Hepatic stellate cell (primary cell): Measurements from ENCODE around the gene SPATA13.

ENCODE experiments used
- DNase-seq: peaks from one replicate; pipeline ENCODE4 v3.0.0; 2011; ENCODE audit warnings: low spot score

SPATA13 gene

DNA sequence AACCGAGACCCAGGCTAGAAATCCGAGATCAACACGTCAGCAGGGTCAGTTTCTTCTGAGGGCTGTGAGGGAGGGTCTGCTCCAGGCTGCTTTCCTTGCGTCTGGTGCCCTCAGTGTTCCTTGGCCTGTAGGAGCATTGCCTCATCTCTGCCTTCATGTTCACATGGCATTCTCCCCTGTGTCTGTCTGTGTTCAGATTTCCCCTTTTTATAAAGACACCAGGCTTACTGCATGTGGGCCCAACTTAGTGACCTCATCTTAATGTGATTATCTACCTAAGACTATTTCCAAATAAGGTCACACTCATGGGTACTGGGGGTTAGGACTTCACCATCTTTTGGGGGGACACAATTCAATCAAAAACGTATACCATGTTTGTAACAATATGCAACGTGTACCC is 91.6 kb downstream of the SPATA13 start:
- DNase-seq, result no peak

DNA sequence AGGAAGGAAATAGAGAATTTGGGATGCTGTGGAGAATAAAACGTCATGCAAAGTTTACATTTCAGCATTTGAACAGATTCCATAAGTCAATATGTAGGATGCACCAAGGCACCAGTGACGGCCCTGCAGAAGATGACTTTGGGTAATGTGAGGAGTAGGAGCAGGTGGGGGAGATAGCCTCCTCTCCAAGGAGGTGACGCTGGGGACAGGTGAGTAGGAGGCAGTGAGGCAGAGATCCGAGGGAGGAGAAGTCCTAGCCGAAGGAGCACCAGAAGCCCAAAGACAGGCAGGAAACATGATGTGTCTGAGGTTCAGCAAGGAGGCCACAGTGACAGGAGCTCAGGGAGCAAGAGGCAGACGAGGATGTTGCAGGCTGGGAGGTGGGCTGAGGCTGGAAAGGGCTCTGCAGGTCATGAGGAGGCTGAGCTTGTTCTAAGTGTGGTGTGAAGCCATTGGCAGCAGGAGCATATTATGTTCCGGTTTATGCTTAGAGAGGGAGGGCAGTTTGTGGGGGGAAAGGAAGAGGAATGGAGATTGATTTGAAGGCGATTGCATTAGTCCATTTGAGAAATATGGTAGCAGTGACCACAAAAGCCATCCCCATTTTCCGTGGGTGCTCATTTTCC is 93.1 kb downstream of the SPATA13 start:
- DNase-seq, result no peak

DNA sequence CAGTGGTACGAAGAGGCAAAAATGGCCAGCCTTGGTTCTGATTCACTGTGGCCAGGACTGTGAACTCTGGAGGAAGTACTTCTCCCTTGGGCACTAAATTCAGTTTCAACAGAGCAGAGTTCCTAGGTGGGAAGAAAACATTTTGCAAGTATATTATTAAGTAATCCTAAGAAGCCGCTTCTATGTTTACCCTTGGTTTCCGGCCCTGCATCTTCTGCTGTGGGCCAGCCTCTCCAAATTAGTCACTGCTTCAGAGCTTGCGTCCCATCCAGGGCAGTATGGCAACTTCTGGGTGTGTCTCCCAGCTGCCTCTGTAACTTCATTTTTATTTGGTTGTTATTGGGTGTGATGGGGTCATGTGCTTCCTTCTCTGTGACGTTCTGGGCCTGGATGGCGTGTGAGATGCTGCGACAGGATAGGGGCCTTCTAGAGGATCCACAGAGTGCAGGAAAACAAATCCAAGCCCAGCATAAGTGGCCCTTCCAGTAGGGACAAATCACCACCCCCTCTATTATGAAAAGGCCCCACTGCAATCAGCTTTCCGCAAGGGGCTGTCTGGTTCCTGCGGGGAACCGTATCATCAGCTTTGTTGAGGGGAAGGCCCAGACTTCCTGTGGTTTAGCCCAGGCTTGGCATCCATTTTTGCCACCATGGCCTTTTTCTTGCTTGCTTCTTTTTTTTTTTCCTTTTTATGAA is 93.8 kb downstream of the SPATA13 start:
- DNase-seq, result no peak

DNA sequence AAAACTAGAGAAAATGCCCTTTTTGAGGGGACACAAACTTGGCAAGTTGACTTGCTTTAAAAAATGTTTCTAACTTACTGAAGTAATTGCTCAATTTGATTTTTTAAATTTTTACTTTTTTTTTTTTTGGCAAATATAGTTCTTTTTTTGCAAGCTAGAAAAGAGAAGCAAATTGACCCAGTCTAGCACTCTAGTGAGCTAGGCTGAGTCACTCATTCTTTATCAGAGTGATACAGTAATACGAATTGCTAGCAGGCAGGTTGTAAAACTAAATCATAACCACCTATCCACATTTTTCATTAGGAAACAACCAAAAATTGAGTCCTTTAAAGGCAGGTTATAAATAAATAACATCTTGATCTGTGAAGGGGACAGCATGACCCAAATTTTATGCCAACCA is 97.0 kb downstream of the SPATA13 start:
- DNase-seq, result no peak

DNA sequence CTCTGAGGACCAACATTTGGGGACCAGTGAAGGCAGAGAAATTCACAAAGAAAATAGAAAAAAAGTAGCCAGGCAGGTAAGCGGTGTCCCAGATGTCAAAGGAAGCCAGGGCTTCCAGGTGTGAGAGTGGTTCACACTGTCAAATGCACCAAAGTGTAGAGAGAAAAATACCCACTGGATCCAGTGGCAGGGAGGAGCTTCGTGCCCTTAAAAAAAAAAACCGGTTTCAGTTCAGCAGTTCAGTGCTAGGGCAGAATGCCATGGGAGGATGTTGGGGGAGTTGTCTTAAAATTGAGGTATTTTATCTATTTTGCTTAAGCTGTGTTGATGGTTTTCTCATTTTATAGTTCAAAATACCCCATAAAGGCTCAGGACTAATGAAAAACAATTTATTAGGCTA is 101.0 kb downstream of the SPATA13 start:
- DNase-seq, result no peak

GRCh38 chr13:24263632-24264031 is 103.1 kb downstream of the SPATA13 start:
- peak; percentile 36 for DNase-seq

GRCh38 chr13:24264976-24265375 is 104.5 kb downstream of the SPATA13 start:
- DNase-seq, result no peak

- DNase-seq, result no peak
Measured at GRCh38 chr13:24265453-24265852, 104.9 kb downstream of the SPATA13 start.

DNA sequence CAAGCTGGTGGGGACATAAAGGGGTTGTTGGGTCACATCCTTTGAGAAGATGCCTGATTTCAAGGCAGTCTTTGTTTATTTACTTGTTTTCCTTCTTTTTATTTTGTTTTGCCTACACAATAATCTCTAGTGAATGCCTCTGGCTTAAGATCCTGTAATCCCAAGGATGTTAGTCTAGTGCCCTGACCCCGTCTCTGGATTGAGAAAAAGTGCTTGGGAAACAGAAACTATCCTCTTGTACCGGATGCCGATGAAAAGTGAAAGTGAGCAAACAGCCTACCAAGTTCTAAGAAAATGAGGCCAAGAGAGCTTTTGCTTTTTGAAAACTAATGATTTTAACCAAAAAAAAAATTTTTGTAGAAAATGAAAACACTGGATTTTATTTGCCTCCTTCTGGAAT is 106.8 kb downstream of the SPATA13 start:
- DNase-seq, result peak; percentile 52

GRCh38 chr13:24267801-24268200 is 107.3 kb downstream of the SPATA13 start:
- DNase-seq, result no peak

- no peak for DNase-seq
Measured at GRCh38 chr13:24269821-24270220, 109.3 kb downstream of the SPATA13 start.

- peak; percentile 59 for DNase-seq
Measured at GRCh38 chr13:24270639-24271141, 110.2 kb downstream of the SPATA13 start.

DNA sequence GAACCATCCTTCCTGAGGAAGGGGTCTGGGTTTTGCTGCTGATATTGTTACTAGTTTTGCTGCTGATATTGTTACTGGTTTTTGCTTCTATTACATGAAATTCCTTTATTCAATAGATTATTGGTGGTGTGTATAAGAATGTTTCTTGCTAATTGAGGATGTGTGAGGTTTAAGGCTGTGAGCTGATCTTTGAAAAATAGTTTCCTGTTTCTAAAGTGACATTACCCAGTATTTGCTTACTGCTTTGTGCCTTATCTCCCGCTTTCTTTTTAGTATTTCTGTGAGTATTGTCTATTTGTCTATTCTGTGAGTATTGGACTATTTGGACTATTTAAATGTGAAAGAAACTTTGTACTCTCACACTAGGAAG is 110.7 kb downstream of the SPATA13 start:
- no peak for DNase-seq

DNA sequence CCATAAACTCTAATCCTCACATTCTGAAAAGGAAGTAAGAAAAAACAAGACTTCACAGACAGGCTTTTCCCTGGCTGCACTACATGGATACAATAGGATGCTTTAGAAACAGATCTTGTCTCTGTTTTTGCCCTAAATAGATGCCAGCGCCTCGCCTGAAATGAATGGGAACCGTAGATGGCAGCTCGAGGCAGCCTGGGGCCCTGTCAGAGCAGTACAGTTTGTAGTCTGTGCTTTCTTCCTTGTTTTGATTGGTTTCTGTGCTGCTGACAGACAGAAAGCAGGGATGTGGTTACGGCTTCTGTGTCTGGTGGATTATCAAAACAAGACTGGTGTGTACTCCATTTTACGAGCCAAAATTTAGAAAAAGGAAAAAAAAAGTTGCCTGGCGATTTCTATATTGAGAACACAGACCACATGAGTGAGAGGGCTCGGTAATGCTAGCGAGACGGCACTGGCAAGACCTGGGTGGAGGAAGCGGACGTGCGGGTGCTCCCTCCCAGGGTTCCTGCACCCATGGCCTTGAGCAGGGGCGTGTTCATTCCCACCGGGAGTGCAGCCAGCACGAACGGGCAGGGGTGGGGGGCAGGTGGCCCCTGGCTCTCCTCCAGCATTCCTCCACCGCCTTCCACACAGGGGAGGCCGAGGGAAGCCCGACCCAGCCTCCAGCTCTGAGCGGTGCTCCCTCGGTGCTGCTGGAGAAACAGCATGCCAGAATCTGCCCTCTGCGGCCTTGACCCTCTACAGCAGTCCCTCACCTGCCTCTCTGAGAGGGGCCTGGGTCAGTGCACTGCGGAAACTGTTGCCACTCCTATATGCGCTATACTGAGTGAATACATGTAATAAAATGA is 111.3 kb downstream of the SPATA13 start:
- DNase-seq, result peak; percentile 83

GRCh38 chr13:24272452-24273161 is 112.1 kb downstream of the SPATA13 start:
- DNase-seq, result no peak

- DNase-seq, result no peak
Measured at GRCh38 chr13:24273926-24274325, 113.4 kb downstream of the SPATA13 start.

GRCh38 chr13:24274452-24275021 is 114.0 kb downstream of the SPATA13 start:
- DNase-seq, result no peak

- no peak for DNase-seq
Measured at GRCh38 chr13:24275041-24275440, 114.5 kb downstream of the SPATA13 start.

DNA sequence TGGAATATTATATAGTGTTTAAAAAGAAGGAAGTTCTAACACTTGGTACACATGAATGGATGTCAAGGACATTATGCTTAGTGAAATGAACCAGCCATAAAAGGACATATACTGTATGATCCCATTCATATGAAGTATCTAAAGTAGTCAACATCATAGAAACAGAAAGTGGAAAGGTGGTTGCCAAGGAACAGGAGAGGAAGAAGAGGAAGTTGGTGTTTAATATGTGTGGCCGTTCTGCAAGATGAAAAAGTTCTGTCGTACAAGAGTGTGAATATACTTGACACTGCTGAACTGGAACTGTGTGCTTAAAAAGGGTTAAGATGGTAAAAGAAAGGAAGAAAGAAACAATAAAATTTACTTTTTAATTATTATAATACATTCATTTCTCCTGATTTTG is 115.8 kb downstream of the SPATA13 start:
- DNase-seq, result no peak

DNA sequence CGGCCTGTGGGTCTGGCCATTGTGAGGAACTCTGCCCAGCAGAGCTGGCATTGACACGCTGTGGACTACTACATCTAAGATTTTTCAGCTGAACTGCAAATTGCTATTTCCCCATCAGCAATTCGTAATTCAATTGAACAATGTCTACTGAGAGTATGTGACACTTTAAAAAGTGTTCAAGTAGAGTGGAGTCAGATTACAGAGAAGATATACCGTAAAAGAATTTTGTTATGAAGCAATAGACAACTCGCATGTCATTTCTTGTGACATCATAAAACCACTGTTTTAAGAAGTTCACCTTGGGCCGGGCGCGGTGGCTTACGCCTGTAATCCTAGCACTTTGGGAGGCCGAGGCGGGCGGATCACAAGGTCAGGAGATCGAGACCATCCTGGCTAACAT is 116.3 kb downstream of the SPATA13 start:
- DNase-seq, result no peak

DNA sequence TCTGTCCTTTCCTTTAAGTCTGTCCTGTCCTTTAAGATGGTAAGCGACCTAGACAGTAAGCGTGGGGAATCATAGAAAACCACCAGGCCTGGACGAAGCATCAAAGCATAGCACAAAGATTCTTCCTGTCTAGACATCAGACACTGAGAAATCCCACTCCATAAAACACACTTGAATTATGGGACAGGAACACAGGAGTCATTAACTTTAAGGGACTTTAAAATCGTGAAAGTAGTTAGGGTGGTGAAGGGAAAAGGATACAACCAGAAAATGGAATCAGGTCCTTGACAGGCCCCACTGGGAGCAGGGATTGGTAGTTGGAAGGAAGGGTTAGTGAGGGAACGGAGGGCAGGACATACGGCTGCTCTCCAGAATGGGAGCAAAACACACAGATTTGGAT is 117.2 kb downstream of the SPATA13 start:
- no peak for DNase-seq
